Mesenchymal stem cell (in vitro differentiated cells and primary cell): ENCODE results near the gene WDFY1.

Source experiments
- DNase-seq: peaks from one replicate; pipeline ENCODE4 v3.0.0-alpha.2; 2013
- H2AFZ ChIP-seq: one replicate; pipeline ENCODE4 v1.6.1; 2013; ENCODE audit warnings: low read depth, mild to moderate bottlenecking, control low read depth, inconsistent platforms, low read length, moderate library complexity
- H2AK5ac ChIP-seq: 2 replicates; pipeline ENCODE4 v1.6.1; 2013; ENCODE audit warnings: low read length, moderate library complexity, mild to moderate bottlenecking, inconsistent platforms; ENCODE audit not compliant: severe bottlenecking
- H2BK120ac ChIP-seq: one replicate; pipeline ENCODE4 v1.6.1; 2013; ENCODE audit warnings: low read depth, mild to moderate bottlenecking, inconsistent platforms, low read length, moderate library complexity
- H2BK12ac ChIP-seq, 2 experiments: one replicate each; pipeline ENCODE4 v1.6.1; 2013; ENCODE audit warnings: inconsistent platforms in 2 of 2, low read length in 2 of 2, mild to moderate bottlenecking in 2 of 2, moderate library complexity in 2 of 2, control low read depth in 1 of 2
- H2BK15ac ChIP-seq: one replicate; pipeline ENCODE4 v1.6.1; 2013; ENCODE audit warnings: mild to moderate bottlenecking, low read depth, inconsistent platforms; ENCODE audit not compliant: poor library complexity, severe bottlenecking
- H2BK5ac ChIP-seq: 2 replicates; pipeline ENCODE4 v1.6.1; 2013; ENCODE audit warnings: low read depth, mild to moderate bottlenecking, low read length, control low read depth, inconsistent platforms; ENCODE audit not compliant: poor library complexity, severe bottlenecking
- H3K14ac ChIP-seq, 2 experiments: one replicate each; pipeline ENCODE4 v1.6.1; 2013; ENCODE audit warnings: inconsistent platforms in 2 of 2, low read length in 2 of 2, control low read depth in 1 of 2, mild to moderate bottlenecking in 1 of 2, moderate library complexity in 1 of 2
- H3K18ac ChIP-seq, 2 experiments: one replicate each; pipeline ENCODE4 v1.6.1; 2013; ENCODE audit warnings: inconsistent platforms in 2 of 2, low read length in 2 of 2, control low read depth in 1 of 2, low read depth in 1 of 2, mild to moderate bottlenecking in 1 of 2
- H3K23ac ChIP-seq, 2 experiments: one replicate each; pipeline ENCODE4 v1.6.1; 2013; ENCODE audit warnings: inconsistent platforms in 2 of 2, low read length in 2 of 2, mild to moderate bottlenecking in 2 of 2, moderate library complexity in 2 of 2, control low read depth in 1 of 2
- H3K27ac ChIP-seq: 2 replicates; pipeline ENCODE4 v1.5.1; 2013; ENCODE audit warnings: mild to moderate bottlenecking, moderate library complexity, low read length, control low read depth, inconsistent platforms; ENCODE audit not compliant: poor library complexity, severe bottlenecking
- H3K27me3 ChIP-seq, 2 experiments: 2 replicates each; pipeline versions ENCODE4 v1.6.1 to v1.7.0; 2013; ENCODE audit warnings: low read length in 2 of 2, mild to moderate bottlenecking in 2 of 2, moderate library complexity in 2 of 2, control low read depth in 1 of 2, inconsistent platforms in 1 of 2; ENCODE audit not compliant: control insufficient read depth in 1 of 2, insufficient read depth in 1 of 2
- H3K36me3 ChIP-seq, 2 experiments: 2 replicates each; pipeline versions ENCODE4 v1.6.1 to v1.7.0; 2013; ENCODE audit warnings: low read length in 2 of 2, control low read depth in 1 of 2, inconsistent platforms in 1 of 2, low read depth in 1 of 2, mild to moderate bottlenecking in 1 of 2; ENCODE audit not compliant: insufficient read depth in 2 of 2, control insufficient read depth in 1 of 2
- H3K4ac ChIP-seq, 2 experiments: one replicate each; pipeline ENCODE4 v1.6.1; 2013; ENCODE audit warnings: inconsistent platforms in 2 of 2, low read length in 2 of 2, mild to moderate bottlenecking in 2 of 2, moderate library complexity in 2 of 2, control low read depth in 1 of 2, low read depth in 1 of 2
- H3K4me1 ChIP-seq: 2 replicates; pipeline ENCODE4 v1.6.1; 2013; ENCODE audit warnings: low read depth, low read length, control low read depth; ENCODE audit not compliant: control insufficient read depth, insufficient read depth
- H3K4me2 ChIP-seq: 2 replicates; pipeline ENCODE4 v1.6.1; 2013; ENCODE audit warnings: low read length, mild to moderate bottlenecking, inconsistent platforms; ENCODE audit not compliant: poor library complexity, severe bottlenecking
- H3K4me3 ChIP-seq, 2 experiments: 2 replicates each; pipeline versions ENCODE4 v1.5.1 to v1.7.0; 2013; ENCODE audit warnings: low read length in 2 of 2, mild to moderate bottlenecking in 2 of 2, control low read depth in 1 of 2, low read depth in 1 of 2; ENCODE audit not compliant: insufficient read depth in 1 of 2
- H3K79me1 ChIP-seq: replicated peaks from 2 replicates; pipeline ENCODE4 v1.6.1; 2013; ENCODE audit warnings: mild to moderate bottlenecking, control low read depth, low read length, inconsistent platforms; ENCODE audit not compliant: poor library complexity, severe bottlenecking
- H3K9ac ChIP-seq: 2 replicates; pipeline ENCODE4 v1.7.0; 2013; ENCODE audit warnings: mild to moderate bottlenecking, low read length, moderate library complexity
- H3K9me3 ChIP-seq: 2 replicates; pipeline ENCODE4 v1.7.0; 2013; ENCODE audit warnings: mild to moderate bottlenecking, low read length; ENCODE audit not compliant: control insufficient read depth
- H4K8ac ChIP-seq: one replicate; pipeline ENCODE4 v1.6.1; 2013; ENCODE audit warnings: inconsistent platforms, mild to moderate bottlenecking, low read length, moderate library complexity
- H4K91ac ChIP-seq: one replicate; pipeline ENCODE4 v1.6.1; 2013; ENCODE audit warnings: mild to moderate bottlenecking, low read length, inconsistent platforms
- WGBS: methylation state at CpG from one replicate; pipeline ENCODE4 v1.1.7; 2013; ENCODE audit warnings: mixed read lengths; 5-methylcytosine and 5-hydroxymethylcytosine counted together

Gene WDFY1

DNA sequence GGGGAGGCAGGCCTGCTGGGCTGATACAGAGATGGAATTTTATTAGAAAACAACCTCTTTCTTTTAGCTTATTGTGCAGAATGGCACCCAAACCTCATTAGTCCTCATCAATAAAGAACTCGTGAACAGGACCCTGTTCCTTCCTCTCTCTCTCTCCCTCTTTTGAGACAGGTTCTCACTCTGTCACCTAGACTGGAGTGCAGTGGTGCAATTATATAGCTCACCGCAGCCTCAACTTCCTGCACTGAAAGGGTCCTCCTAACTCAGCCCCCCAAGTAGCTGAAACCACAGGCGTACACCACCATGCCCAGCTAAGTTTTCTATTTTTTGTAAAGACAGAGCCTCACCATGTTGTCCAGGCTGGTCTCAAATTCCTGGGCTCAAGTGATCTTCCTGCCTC is 86.1 kb downstream of the WDFY1 start:
- Histone ChIP-seq H3K79me1 (no peaks in the 10 kb centered on the region), H4K8ac (no peak overlapping the region), H3K9ac (no peak overlapping the region), H2BK120ac (no peak overlapping the region), H3K36me3 (peaks cover 0 to 21% of the 10 kb centered on the region in 2 experiments), H2AFZ (no peak overlapping the region), H4K91ac (no peak overlapping the region), H3K18ac (no peak overlapping the region), H3K4ac (no peak overlapping the region), H2BK5ac (no peak overlapping the region), H3K27ac (no peak overlapping the region), H3K27me3 (no peaks in the 10 kb centered on the region), H2AK5ac (no peak overlapping the region), H3K23ac (no peak overlapping the region), H3K4me1 (peaks cover 2% of the 10 kb centered on the region), H3K4me2 (no peak overlapping the region), H2BK12ac (no peak overlapping the region), H3K9me3 (no peaks in the 10 kb centered on the region), H3K4me3 (no peak overlapping the region), H2BK15ac (no peak overlapping the region), H3K14ac (no peak overlapping the region)
- no peak for DNase-seq
- WGBS = 96% methylated on average over 3 of the region's 3 CpGs

DNA sequence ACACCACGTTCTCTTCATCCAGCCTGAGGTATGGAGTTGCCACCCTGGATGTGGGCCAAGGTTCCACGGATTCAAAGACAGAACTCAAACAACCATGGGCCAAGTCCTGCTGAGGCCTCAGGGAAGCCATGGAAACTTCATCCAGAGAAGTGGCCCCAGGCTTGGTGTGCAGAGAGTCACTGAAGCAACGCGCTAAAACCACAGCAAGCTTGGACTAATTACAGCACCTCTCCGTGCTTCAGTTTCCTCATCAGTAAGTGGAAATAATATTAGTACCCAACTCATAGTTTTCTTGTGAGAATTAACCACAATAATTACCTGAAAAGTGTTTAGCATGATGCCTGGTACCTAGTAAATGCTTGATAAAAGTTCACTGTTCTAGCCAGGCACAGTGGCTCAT is 88.6 kb downstream of the WDFY1 start:
- peaks cover 2% of the 10 kb centered on the region for H3K4me1 ChIP-seq
- no peak overlapping the region for H2AFZ ChIP-seq
- no peaks in the 10 kb centered on the region for H3K79me1 ChIP-seq
- H3K27ac ChIP-seq = no peak overlapping the region
- H3K4me2 ChIP-seq = no peak overlapping the region
- H4K8ac ChIP-seq = no peak overlapping the region
- no peak overlapping the region for H3K4me3 ChIP-seq
- H3K14ac ChIP-seq = no peak overlapping the region
- H2BK5ac ChIP-seq = no peak overlapping the region
- no peak overlapping the region for H2BK12ac ChIP-seq
- H3K18ac ChIP-seq = no peak overlapping the region
- H2BK15ac ChIP-seq = no peak overlapping the region
- H3K4ac ChIP-seq = no peak overlapping the region
- WGBS = 91% methylated on average over 2 of the region's 5 CpGs
- no peaks in the 10 kb centered on the region for H3K9me3 ChIP-seq
- H2BK120ac ChIP-seq = no peak overlapping the region
- peaks cover 0 to 35% of the 10 kb centered on the region in 2 experiments for H3K36me3 ChIP-seq
- H4K91ac ChIP-seq = no peak overlapping the region
- no peak overlapping the region for H2AK5ac ChIP-seq
- H3K23ac ChIP-seq = no peak overlapping the region
- no peak overlapping the region for H3K9ac ChIP-seq
- no peak for DNase-seq
- H3K27me3 ChIP-seq = no peaks in the 10 kb centered on the region

DNA sequence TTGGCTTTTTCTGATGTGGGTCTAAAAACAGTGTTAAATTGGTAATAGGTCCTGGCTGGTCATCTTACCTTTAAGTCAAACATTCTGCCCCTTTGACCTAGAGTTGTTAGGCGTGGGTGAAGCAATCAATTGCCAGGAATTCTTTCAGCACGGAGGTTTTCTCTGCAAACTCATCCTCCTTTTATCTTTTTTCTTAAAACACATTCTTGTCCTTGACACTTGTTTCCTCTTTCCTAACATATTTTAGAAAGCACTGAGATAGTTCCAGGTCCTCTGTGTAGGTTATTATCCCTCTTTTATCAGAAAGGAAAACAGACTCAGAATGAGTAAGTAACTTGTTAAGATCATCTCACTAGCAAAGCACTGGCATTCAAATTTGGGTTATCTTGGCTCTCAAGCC is 89.1 kb downstream of the WDFY1 start:
- Histone ChIP-seq H3K4me2 (no peak overlapping the region), H2BK12ac (no peak overlapping the region), H3K36me3 (peaks cover 0 to 35% of the 10 kb centered on the region in 2 experiments), H4K8ac (no peak overlapping the region), H3K23ac (no peak overlapping the region), H3K27ac (no peak overlapping the region), H2BK120ac (no peak overlapping the region), H2AK5ac (no peak overlapping the region), H3K9me3 (no peaks in the 10 kb centered on the region), H3K27me3 (no peaks in the 10 kb centered on the region), H3K18ac (no peak overlapping the region), H4K91ac (no peak overlapping the region), H3K4me1 (peaks cover 1% of the 10 kb centered on the region), H3K4ac (no peak overlapping the region), H3K9ac (no peak overlapping the region), H3K14ac (no peak overlapping the region), H3K4me3 (no peak overlapping the region), H2BK5ac (no peak overlapping the region), H2AFZ (no peak overlapping the region), H2BK15ac (no peak overlapping the region), H3K79me1 (no peaks in the 10 kb centered on the region)
- WGBS = 88% methylated on average over 1 of the region's 2 CpGs
- DNase-seq = no peak

DNA sequence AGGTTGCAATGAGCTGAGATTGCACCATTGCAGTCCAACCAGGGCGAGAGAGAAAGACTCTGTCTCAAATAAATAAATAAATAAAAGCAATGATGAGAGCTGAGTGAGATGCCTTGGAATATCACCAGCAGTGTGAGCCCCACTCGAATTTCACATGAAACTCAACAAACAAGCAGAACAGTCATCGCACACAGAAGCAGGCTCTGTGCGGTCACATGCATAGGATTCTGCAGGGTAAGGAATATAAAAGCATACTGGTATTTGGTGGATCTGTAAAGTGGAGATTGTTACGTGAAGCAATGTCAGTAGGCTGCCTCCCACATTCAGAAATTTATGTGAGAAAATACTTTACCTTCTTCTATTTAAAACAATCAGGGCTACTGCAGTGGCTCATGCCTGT is 89.7 kb downstream of the WDFY1 start:
- no peak overlapping the region for H2BK5ac ChIP-seq
- no peak overlapping the region for H3K9ac ChIP-seq
- no peak overlapping the region for H3K4me2 ChIP-seq
- H2BK15ac ChIP-seq = no peak overlapping the region
- 87% methylated on average over 3 of the region's 5 CpGs for WGBS
- H3K4me3 ChIP-seq = no peak overlapping the region
- H3K23ac ChIP-seq = no peak overlapping the region
- H4K8ac ChIP-seq = no peak overlapping the region
- no peaks in the 10 kb centered on the region for H3K27me3 ChIP-seq
- no peak overlapping the region for H2BK12ac ChIP-seq
- H2AK5ac ChIP-seq = no peak overlapping the region
- H3K79me1 ChIP-seq = no peaks in the 10 kb centered on the region
- H3K4ac ChIP-seq = no peak overlapping the region
- no peak overlapping the region for H3K18ac ChIP-seq
- no peak overlapping the region for H4K91ac ChIP-seq
- H2BK120ac ChIP-seq = no peak overlapping the region
- peaks cover 3 to 35% of the 10 kb centered on the region in 2 experiments for H3K36me3 ChIP-seq
- H2AFZ ChIP-seq = no peak overlapping the region
- no peaks in the 10 kb centered on the region for H3K4me1 ChIP-seq
- H3K9me3 ChIP-seq = no peaks in the 10 kb centered on the region
- no peak overlapping the region for H3K27ac ChIP-seq
- H3K14ac ChIP-seq = no peak overlapping the region
- DNase-seq = no peak
